Esophagus squamous epithelium (tissue), 4 donors: ENCODE results near the gene ACAT2.

Experiments
- CTCF ChIP-seq, 6 experiments: fragments of 450-650 bp in 4 of 6; fragments of 200-600 bp in 2 of 6; sonication (generic) in 2 of 6; IDR thresholded peaks; one replicate each; pipeline ENCODE4 v1.5.1; 2016 to 2019; ENCODE audit warnings: antibody characterized with exemption in 6 of 6, mild to moderate bottlenecking in 4 of 6, moderate library complexity in 4 of 6
- POLR2A ChIP-seq, 4 donors: fragments of 450-650 bp; IDR thresholded peaks; one replicate each; pipeline ENCODE4 v1.6.1; 2017; ENCODE audit warnings: antibody characterized with exemption in 4 of 4, mild to moderate bottlenecking in 4 of 4, moderate library complexity in 3 of 4

DNA sequence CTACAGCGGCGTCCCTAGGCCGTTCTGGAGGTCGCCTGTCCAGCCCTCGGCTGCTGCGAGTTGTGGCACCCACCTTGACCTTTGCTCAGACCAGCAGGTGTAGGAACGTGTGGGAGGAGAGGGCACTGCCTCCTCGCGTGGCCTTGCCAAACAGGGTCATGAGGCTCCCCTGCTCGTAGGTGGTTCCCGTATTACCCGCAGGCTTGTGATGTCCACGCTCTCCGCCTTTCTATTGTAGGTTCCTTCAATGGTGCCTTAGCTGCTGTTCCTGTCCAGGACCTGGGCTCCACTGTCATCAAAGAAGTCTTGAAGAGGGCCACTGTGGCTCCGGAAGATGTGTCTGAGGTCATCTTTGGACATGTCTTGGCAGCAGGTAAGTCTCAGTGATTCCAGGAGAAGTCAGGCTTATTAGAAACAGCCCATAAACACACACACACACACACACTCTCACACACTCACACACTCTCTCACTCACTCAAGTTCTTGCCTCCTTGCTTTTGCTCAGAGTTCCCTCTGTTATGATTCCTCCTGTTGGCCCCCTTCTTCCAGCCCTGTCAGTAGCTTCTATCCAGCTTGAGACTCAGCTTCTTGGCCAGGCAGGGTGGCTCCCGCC is 942 bp downstream of the ACAT2 start:
- TF ChIP-seq POLR2A (IDR thresholded peaks at IDR 0.05) = no peak
- no peak for TF ChIP-seq CTCF (IDR thresholded peaks at IDR 0.05)
